HepG2 (cell line): ENCODE data around the gene NFATC1. TPM values are rescaled to one million over a fixed set of nuclear protein-coding genes. Genes with fewer than 3 reads are reported as not detected.

Experiments
- ATAC-seq: fragments of 200-7000 bp; cut with Tn5 transposase; 3 replicates; pipeline ENCODE4 v1.9.1; 2020; ENCODE audit warnings: mild to moderate bottlenecking, moderate library complexity
- BruUV-seq: library from RNA; stranded (reverse); fragments of 400-500 nt; replicated peaks from 2 replicates; lab custom pipeline; 2021; lab: Mats Ljungman, UMichigan
- CTCF ChIA-PET: fragments of 300-600 bp; formaldehyde crosslinking; extraction: SDS; loops from one replicate; lab custom pipeline; 2021; ENCODE audit warnings: low total read pairs, inconsistent platforms, low intra/inter-chr PET ratio; lab: Yijun Ruan, JAX
- POLR2A ChIA-PET: fragments of 350-600 bp; sonication (Branson Sonifier 250); formaldehyde crosslinking; loops from one replicate; lab custom pipeline; 2020; ENCODE audit warnings: antibody characterized with exemption, inconsistent platforms; lab: Yijun Ruan, JAX
- DNase-seq: peaks from one replicate; pipeline ENCODE4 v3.0.0-alpha.2; 2015; ENCODE audit warnings: low spot score
- FAIRE-seq: peaks from 3 replicates; lab custom pipeline; 2011; peaks lifted over from hg19 to GRCh38; lab: Jason Lieb, UNC
- H2AFZ ChIP-seq: one replicate; pipeline ENCODE4 v1.6.1; 2011; ENCODE audit warnings: low read length, inconsistent platforms
- H3K27ac ChIP-seq: fragments of 300-600 bp; 3 replicates; pipeline ENCODE4 v1.8.0; 2011; ENCODE audit warnings: mixed run types, mild to moderate bottlenecking, mixed read lengths, low read length, inconsistent platforms; ENCODE audit not compliant: insufficient read depth; ENCODE audit errors: extremely low read length
- H3K27me3 ChIP-seq, 2 experiments: fragments of 200-600 bp in 1 of 2; 2 replicates in 1 of 2; 3 replicates in 1 of 2; pipeline versions ENCODE4 v1.6.0 to v1.8.0; 2011; ENCODE audit warnings: low read length in 2 of 2, mild to moderate bottlenecking in 2 of 2, moderate library complexity in 2 of 2, inconsistent platforms in 1 of 2; ENCODE audit not compliant: insufficient read depth in 2 of 2, control insufficient read depth in 1 of 2
- H3K36me3 ChIP-seq, 2 experiments: fragments of 200-600 bp in 1 of 2; replicated peaks in 1 of 2; 2 replicates in 1 of 2; 3 replicates in 1 of 2; pipeline versions ENCODE4 v1.5.1 to v1.8.0; 2011; ENCODE audit warnings: low read length in 2 of 2, inconsistent platforms in 1 of 2; ENCODE audit not compliant: insufficient read depth in 2 of 2, control insufficient read depth in 1 of 2
- H3K4me1 ChIP-seq: 2 replicates; pipeline ENCODE4 v1.5.1; 2012; ENCODE audit warnings: low read length, inconsistent platforms; ENCODE audit not compliant: insufficient read depth
- H3K4me2 ChIP-seq: 2 replicates; pipeline ENCODE4 v1.6.0; 2011; ENCODE audit warnings: low read depth, low read length, inconsistent platforms
- H3K4me3 ChIP-seq, 3 experiments: fragments of 200-600 bp in 1 of 3; sonication (generic), shearing (Covaris generic) in 1 of 3; replicated peaks in 1 of 3; 2 replicates each; pipeline ENCODE4 v1.5.1; 2011 to 2016; ENCODE audit warnings: low read length in 3 of 3, inconsistent platforms in 2 of 3, low read depth in 2 of 3, mild to moderate bottlenecking in 2 of 3, control low read depth in 1 of 3, mixed read lengths in 1 of 3; ENCODE audit not compliant: insufficient read depth in 1 of 3
- H3K79me2 ChIP-seq: one replicate; pipeline ENCODE4 v1.6.1; 2011; ENCODE audit warnings: low read length, inconsistent platforms; ENCODE audit not compliant: insufficient read depth
- H3K9ac ChIP-seq: 2 replicates; pipeline ENCODE4 v1.6.0; 2011; ENCODE audit warnings: mild to moderate bottlenecking, low read depth, low read length, inconsistent platforms; ENCODE audit not compliant: insufficient read depth
- H3K9me3 ChIP-seq: 2 replicates; pipeline ENCODE4 v1.5.1; 2012; ENCODE audit warnings: mild to moderate bottlenecking, low read length
- H4K20me1 ChIP-seq: 2 replicates; pipeline ENCODE4 v1.6.0; 2011; ENCODE audit warnings: inconsistent platforms, mild to moderate bottlenecking, low read length, moderate library complexity; ENCODE audit not compliant: insufficient read depth
- GTF3A ChIP-seq: sonication (generic); formaldehyde crosslinking; conservative IDR thresholded peaks from 2 replicates; pipeline ENCODE4 v1.4.0; 2020; ENCODE audit warnings: mild to moderate bottlenecking, missing genetic modification reagents
- JARID2 ChIP-seq: sonication (generic); formaldehyde crosslinking; IDR thresholded peaks from 2 replicates; pipeline ENCODE4 v1.8.1; 2023; ENCODE audit warnings: missing genetic modification reagents, inconsistent platforms; ENCODE audit not compliant: insufficient replicate concordance
- KDM1A ChIP-seq: IDR thresholded peaks from 2 replicates; pipeline ENCODE4 v1.6.1; 2016; ENCODE audit warnings: missing compliant biosample characterization
- PHB2 ChIP-seq: fragments of 450-650 bp; IDR thresholded peaks from 2 replicates; pipeline ENCODE4 v1.6.1; 2018; ENCODE audit not compliant: partially characterized antibody
- RELA ChIP-seq: sonication (generic); formaldehyde crosslinking; IDR thresholded peaks from 2 replicates; pipeline ENCODE4 v1.4.0; 2020; ENCODE audit warnings: missing genetic modification reagents
- SIN3B ChIP-seq: fragments of 150-350 bp; IDR thresholded peaks from 2 replicates; pipeline ENCODE4 v1.6.1; 2014; ENCODE audit warnings: low read length
- SP5 ChIP-seq: IDR thresholded peaks from 2 replicates; pipeline ENCODE4 v1.6.1; 2016; ENCODE audit warnings: low read depth, borderline replicate concordance
- TBP ChIP-seq: sonication (generic); formaldehyde crosslinking; IDR thresholded peaks from 2 replicates; pipeline ENCODE4 v1.5.0; 2020; ENCODE audit warnings: missing genetic modification reagents
- THRA ChIP-seq: sonication (generic); formaldehyde crosslinking; IDR thresholded peaks from 2 replicates; pipeline ENCODE4 v1.4.0; 2020; ENCODE audit warnings: missing genetic modification reagents, borderline replicate concordance
- ZNF142 ChIP-seq: sonication (generic); formaldehyde crosslinking; IDR thresholded peaks from 2 replicates; pipeline ENCODE4 v1.4.0; 2020; ENCODE audit warnings: missing genetic modification reagents
- ZNF552 ChIP-seq: sonication (generic); formaldehyde crosslinking; IDR thresholded peaks from 2 replicates; pipeline ENCODE4 v1.9.0; 2022; ENCODE audit warnings: missing genetic modification reagents, mild to moderate bottlenecking, borderline replicate concordance
- WGBS: methylation state at CpG from one replicate; pipeline ENCODE4 v1.1.6; 2017; ENCODE audit warnings: low lambda C conversion rate; 5-methylcytosine and 5-hydroxymethylcytosine counted together
- in situ Hi-C: cut with HindIII; loops from 2 replicates; pipeline ENCODE4 v1.10.0; 2017; ENCODE audit warnings: low pct_unique_long_range_greater_than_20kb; ENCODE audit not compliant: extremely low pct_ligation_motif_present
- intact Hi-C: fragments of 100-400 bp; cut with micrococcal nuclease; formaldehyde crosslinking; loops from one replicate; pipeline ENCODE4 v1.10.0; 2022; ENCODE audit not compliant: unreplicated experiment
- polyA plus RNA-seq, 8 experiments: library from polyadenylated mRNA; depleted of rRNA in 3 of 8; stranded (reverse) in 7 of 8; unstranded in 1 of 8; fragments of >200 nt; fragmentation: Illumina TruSeq in 4 of 8; extraction: Trizol in 4 of 8; gene quantifications; 2 replicates each; pipeline versions ENCODE4 v1.2.1 to v1.2.3, GENCODE V29; 2011 to 2016; ENCODE audit warnings: low read depth in 4 of 8, missing spikeins in 1 of 8, mixed read lengths in 1 of 8; ENCODE audit not compliant: insufficient read depth in 1 of 8
- total RNA-seq, 5 experiments: library from RNA; depleted of rRNA; stranded (reverse); fragments of >200 nt; fragmentation: Illumina TruSeq; extraction: Trizol; gene quantifications; 2 replicates each; pipeline ENCODE4 v1.2.3, GENCODE V29; 2016; ENCODE audit warnings: low read depth in 1 of 5

Gene NFATC1
- total and polyA plus RNA-seq, 2 of the 13 experiments (the other 11 are each of a cell fraction or from before 2014, with no cell fraction given): not detected

DNA sequence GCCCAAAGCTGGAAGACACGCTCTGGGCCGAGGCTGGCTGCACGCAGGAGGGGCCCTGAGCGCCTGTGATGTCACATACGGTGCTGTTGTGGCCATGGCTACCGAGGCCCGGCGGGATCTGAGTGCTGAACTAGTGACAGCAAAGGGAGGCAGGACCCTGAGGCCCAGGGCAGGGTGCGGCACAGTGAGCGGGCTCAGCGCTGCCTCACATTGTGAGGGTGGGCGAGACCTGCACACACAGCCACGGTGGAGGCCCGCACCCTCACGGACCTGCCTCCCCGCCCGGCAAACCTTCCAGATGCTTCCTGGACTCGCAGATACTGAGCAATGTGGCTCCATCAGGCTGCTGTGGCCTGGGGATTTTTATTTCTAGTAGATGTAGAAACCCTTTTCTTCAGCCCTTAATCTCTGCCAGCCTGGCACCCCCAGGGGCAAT is 150.0 kb downstream of the NFATC1 start (continued):
- TF ChIP-seq THRA (no peak), ZNF552 (CRISPR knock-in tag) (no peak), SP5 (no peak), ZNF142 (CRISPR knock-in tag) (no peak)

DNA sequence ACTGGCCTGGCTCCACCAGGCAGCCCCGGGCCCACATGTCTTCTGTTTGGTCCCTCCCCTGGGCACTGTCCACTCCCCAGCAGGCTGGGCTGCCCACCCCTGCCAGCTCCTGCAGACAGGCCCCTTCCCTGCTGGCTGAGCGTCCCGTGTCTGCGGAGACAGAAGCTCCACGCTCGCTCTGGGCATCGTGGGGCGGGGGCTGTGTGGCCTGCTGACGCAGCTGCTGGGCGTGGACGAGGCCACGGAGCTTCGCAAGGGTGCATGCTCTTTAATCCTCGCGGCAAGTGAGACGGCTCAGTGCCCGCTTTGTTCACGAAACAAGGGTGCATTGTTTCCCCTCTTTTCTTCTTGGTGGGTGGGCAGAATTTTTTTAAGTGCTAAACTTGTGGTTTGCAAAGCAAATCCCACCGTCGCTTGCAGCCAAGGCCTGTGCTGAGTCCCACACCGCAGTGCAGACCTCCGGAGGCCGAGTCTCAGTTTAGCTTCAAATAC is 151.1 kb downstream of the NFATC1 start:
- BruUV-seq: no TSS peak
- H3K27me3 ChIP-seq: peaks cover 11 to 62% of the 10 kb centered on the region in 2 experiments
- CTCF ChIA-PET: no interaction called here
- peak overlapping the region; percentile 2; the same call in 1 of the 2 replicates for H3K4me2 ChIP-seq
- ATAC-seq (no peak), FAIRE-seq (no peak), DNase-seq (no peak)
- H3K27ac ChIP-seq: no peak overlapping the region
- no peaks in the 10 kb centered on the region for H3K36me3 ChIP-seq
- WGBS: 3% methylated on average over 7 of the region's 23 CpGs
- no peak overlapping the region for H3K9ac ChIP-seq
- POLR2A ChIA-PET: no interaction called here
- no peak for TF ChIP-seq SIN3B
- no peak for TF ChIP-seq GTF3A (CRISPR knock-in tag)
- TF ChIP-seq JARID2 (CRISPR knock-in tag): no peak
- no peak for TF ChIP-seq TBP (CRISPR knock-in tag)
- no peak for TF ChIP-seq RELA (CRISPR knock-in tag)
- no peak for TF ChIP-seq PHB2
- no peak for TF ChIP-seq KDM1A (CRISPR knock-in tag)
- intact Hi-C loops: no loop called here
- in situ Hi-C loops: no loop called here
- H3K4me3 ChIP-seq: no peak overlapping the region
- peaks cover 6% of the 10 kb centered on the region; the same call in 1 of the 2 replicates for H3K9me3 ChIP-seq
- H4K20me1 ChIP-seq: no peaks in the 10 kb centered on the region
- no peak overlapping the region for H2AFZ ChIP-seq
- no peaks in the 10 kb centered on the region for H3K4me1 ChIP-seq
- H3K79me2 ChIP-seq: no peaks in the 10 kb centered on the region
